Neutrophil (primary cell): Measurements from ENCODE around the gene TENM4.

ENCODE experiments used
- H3K27ac ChIP-seq: fragments of 200-600 bp; sonication (generic); 2 replicates; pipeline ENCODE4 v1.5.1; 2016; ENCODE audit warnings: mild to moderate bottlenecking, moderate library complexity
- H3K27me3 ChIP-seq: fragments of 200-600 bp; sonication (generic); 2 replicates; pipeline ENCODE4 v1.6.0; 2016; ENCODE audit warnings: mild to moderate bottlenecking
- H3K36me3 ChIP-seq: fragments of 200-600 bp; sonication (generic); 2 replicates; pipeline ENCODE4 v1.5.1; 2017
- H3K4me1 ChIP-seq, 2 experiments: fragments of 200-600 bp in 1 of 2; sonication (generic) in 1 of 2; 1 replicate in 1 of 2; 2 replicates in 1 of 2; pipeline versions ENCODE4 v1.5.1 to v1.6.1; 2013 to 2016; ENCODE audit warnings: low read depth in 1 of 2, low read length in 1 of 2, mild to moderate bottlenecking in 1 of 2, moderate library complexity in 1 of 2; ENCODE audit not compliant: control insufficient read depth in 1 of 2, insufficient read depth in 1 of 2
- H3K4me3 ChIP-seq, 2 experiments: fragments of 200-600 bp in 1 of 2; sonication (generic) in 1 of 2; 1 replicate in 1 of 2; 2 replicates in 1 of 2; pipeline ENCODE4 v1.5.1; 2013 to 2016; ENCODE audit warnings: low read depth in 1 of 2, low read length in 1 of 2, mild to moderate bottlenecking in 1 of 2, moderate library complexity in 1 of 2
- H3K9me3 ChIP-seq: fragments of 200-600 bp; sonication (generic); 2 replicates; pipeline ENCODE4 v1.5.1; 2016
- TF ChIP-seq, protein P1 (sequence below): fragments of 200-600 bp; sonication (generic); IDR thresholded peaks from 2 replicates; pipeline ENCODE4 v1.5.1; 2016; ENCODE audit warnings: antibody characterized with exemption

TENM4 gene

DNA sequence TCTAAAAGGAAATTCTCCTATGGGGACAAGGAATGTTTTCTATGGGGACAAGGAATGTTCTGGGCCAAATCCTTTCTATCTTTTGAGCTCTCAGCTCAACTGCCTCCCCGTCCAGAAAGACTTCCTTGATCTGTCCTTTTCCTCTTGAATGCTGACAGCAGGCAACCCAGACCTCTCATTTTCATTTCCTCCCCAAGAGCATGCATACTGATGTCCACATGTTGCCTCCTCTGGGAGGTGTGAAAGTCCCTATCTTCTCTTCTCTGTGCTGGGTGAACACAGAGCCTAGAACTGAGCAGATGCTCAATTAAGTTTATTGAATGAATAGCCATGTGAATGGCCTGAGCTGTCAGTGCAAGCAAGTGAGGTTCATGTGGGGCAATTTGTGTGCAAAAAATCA, 534.3 kb downstream of the TENM4 start:
- TF ChIP-seq, protein P1, sequence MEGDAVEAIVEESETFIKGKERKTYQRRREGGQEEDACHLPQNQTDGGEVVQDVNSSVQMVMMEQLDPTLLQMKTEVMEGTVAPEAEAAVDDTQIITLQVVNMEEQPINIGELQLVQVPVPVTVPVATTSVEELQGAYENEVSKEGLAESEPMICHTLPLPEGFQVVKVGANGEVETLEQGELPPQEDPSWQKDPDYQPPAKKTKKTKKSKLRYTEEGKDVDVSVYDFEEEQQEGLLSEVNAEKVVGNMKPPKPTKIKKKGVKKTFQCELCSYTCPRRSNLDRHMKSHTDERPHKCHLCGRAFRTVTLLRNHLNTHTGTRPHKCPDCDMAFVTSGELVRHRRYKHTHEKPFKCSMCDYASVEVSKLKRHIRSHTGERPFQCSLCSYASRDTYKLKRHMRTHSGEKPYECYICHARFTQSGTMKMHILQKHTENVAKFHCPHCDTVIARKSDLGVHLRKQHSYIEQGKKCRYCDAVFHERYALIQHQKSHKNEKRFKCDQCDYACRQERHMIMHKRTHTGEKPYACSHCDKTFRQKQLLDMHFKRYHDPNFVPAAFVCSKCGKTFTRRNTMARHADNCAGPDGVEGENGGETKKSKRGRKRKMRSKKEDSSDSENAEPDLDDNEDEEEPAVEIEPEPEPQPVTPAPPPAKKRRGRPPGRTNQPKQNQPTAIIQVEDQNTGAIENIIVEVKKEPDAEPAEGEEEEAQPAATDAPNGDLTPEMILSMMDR, result no peak
- no peaks in the 10 kb centered on the region for H3K4me1 ChIP-seq
- no peak overlapping the region for H3K27ac ChIP-seq
- H3K27me3 ChIP-seq, result peaks cover 62% of the 10 kb centered on the region
- no peaks in the 10 kb centered on the region for H3K36me3 ChIP-seq
- no peak overlapping the region for H3K4me3 ChIP-seq
- no peaks in the 10 kb centered on the region for H3K9me3 ChIP-seq

DNA sequence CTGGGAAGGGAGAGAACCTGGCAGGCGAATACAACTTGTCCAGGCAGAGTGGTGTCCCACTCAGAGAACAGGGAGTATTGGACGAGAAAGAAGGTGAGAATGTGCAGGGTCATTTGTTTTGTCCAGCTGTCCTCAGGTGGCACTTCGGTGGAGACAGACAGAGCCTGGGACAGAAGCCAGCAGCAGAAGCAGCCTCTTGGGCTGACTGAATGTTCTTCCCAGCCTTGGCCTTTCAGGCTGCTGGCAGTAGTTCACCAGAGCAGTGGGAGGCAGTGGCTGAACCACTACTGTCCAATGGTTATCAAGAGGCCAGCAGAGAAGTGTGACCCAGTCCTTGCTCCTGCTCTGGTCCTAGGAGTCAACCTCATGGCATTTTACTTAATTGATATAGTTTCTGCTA, 535.1 kb downstream of the TENM4 start:
- TF ChIP-seq, protein P1, result no peak
- Histone ChIP-seq H3K27ac (no peak overlapping the region), H3K4me3 (no peak overlapping the region), H3K36me3 (no peaks in the 10 kb centered on the region), H3K9me3 (no peaks in the 10 kb centered on the region), H3K4me1 (no peaks in the 10 kb centered on the region), H3K27me3 (peaks cover 70% of the 10 kb centered on the region)

DNA sequence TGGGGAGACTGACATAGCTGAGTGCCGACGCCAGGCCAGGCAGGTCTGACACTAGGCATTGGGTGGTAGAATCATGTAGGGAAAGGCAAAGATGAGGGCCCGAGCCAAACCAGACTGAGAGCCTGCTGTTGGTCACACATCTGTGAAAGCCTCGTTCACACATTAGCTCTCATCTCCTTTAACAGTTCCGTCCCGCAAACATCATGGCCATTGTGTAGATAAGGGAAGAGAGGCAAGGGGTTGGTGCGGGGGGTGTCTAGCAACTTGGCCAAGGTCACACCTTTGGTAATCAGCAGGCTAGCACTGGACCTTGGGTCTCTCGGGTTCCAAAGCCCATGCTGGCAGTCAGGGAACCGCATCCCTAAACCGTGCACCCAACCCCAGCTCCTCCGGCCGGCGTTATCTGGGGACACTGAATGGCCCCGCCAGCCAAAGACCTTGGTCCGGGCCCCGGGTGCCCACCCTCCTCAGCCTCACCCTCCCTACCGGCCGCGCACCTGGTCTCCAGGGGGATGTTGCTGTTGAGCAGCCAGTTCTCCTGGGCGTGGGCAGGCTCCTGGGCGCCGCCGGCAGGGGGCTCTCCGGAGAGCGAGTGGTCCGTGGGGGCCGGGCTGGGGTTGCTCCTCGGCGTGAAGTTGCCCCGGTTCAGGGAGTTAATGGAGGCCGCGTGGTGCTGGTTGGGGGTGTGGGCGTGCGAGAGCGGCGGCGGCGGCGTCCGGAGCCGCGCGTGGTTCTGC, 537.9 kb downstream of the TENM4 start:
- Histone ChIP-seq H3K36me3 (no peaks in the 10 kb centered on the region), H3K4me3 (no peak overlapping the region), H3K27me3 (peaks cover 76% of the 10 kb centered on the region), H3K27ac (no peak overlapping the region), H3K9me3 (no peaks in the 10 kb centered on the region), H3K4me1 (no peaks in the 10 kb centered on the region)
- TF ChIP-seq, protein P1, result no peak

DNA sequence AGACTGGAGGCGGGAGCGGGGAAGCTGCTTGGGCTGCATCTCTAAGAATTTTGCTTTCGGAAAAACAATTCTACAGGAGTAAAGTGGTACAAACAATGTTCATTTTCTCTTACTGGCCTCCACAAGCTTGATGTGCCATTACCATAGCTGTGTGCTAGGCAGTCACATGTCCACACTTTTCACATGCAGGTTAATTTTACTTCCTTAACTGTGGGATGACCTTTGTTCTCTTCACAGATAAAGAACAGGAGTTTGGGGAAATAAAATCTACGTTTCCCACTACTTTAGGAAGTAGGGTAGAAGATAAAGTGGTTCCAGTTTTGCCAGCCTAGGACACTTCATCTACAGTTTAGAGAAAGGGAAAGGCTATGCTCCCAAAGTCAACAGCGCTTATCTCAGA, 539.0 kb downstream of the TENM4 start:
- TF ChIP-seq, protein P1, result no peak
- no peaks in the 10 kb centered on the region for H3K4me1 ChIP-seq
- no peaks in the 10 kb centered on the region for H3K36me3 ChIP-seq
- H3K9me3 ChIP-seq, result no peaks in the 10 kb centered on the region
- no peak overlapping the region for H3K4me3 ChIP-seq
- H3K27ac ChIP-seq, result no peak overlapping the region
- H3K27me3 ChIP-seq, result peaks cover 68% of the 10 kb centered on the region

DNA sequence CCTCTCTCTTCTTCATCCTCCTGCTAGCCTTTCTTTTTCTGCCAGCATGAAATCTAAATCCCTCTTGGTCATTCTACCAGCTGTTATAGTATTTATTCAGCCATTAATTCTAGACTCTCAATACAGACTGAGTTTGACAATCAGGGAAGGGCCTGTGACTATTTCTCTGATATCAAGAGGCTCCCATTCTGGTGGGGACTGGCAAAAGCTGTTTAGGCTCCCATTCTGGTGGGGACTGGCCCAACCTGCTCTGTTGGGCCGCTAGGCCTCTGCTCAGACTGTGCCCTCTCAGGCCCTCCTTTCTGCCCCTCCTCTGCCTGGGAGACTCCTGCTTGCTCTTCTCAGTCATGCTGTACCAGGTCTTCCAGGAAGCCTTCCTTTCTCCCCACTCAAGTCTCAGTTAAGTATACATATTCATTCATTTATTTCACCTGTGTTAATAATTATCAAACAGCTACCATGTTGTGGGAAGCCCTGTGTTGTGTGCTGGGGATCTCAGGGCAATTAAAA, 542.5 kb downstream of the TENM4 start:
- no peaks in the 10 kb centered on the region for H3K36me3 ChIP-seq
- TF ChIP-seq, protein P1, result no peak

More for the DNA sequence above, 542.5 kb downstream of the TENM4 start:
- Histone ChIP-seq H3K27ac (no peak overlapping the region), H3K27me3 (peaks cover 33% of the 10 kb centered on the region), H3K4me3 (no peak overlapping the region), H3K4me1 (no peaks in the 10 kb centered on the region), H3K9me3 (no peaks in the 10 kb centered on the region)
